Measurements from ENCODE around the gene IMP4. TPM values are rescaled to one million over a fixed set of nuclear protein-coding genes. Genes with fewer than 3 reads are reported as not detected.
A peak's percentile ranks its signal among the peaks of the same experiment; 100 is the strongest.

IMP4 gene
- total RNA-seq, 1 donor from 2014 or later = 88.7 TPM

DNA sequence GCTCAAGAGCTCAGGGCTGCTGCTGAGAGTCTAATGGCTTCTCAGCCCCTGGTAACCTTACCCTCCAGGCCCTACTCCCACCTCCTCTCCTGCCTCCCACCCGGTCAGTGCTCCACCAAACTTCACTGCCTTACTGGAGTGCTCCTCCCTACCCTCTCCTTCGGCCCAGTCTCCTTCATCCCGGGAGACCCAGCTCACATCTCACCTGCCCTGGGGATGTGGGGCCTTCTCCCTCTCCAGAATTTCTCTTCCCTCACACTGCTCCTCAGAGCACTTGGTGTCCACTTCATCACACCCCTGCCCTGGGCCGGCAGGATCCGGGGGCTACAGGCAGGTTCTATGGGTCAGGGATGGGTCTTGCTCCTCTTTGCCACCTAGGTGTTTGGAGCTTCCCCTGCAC, 34.8 kb downstream of the IMP4 start:
- DNase-seq (ENCODE audit: low read depth in 2 of 2) = no peak

DNA sequence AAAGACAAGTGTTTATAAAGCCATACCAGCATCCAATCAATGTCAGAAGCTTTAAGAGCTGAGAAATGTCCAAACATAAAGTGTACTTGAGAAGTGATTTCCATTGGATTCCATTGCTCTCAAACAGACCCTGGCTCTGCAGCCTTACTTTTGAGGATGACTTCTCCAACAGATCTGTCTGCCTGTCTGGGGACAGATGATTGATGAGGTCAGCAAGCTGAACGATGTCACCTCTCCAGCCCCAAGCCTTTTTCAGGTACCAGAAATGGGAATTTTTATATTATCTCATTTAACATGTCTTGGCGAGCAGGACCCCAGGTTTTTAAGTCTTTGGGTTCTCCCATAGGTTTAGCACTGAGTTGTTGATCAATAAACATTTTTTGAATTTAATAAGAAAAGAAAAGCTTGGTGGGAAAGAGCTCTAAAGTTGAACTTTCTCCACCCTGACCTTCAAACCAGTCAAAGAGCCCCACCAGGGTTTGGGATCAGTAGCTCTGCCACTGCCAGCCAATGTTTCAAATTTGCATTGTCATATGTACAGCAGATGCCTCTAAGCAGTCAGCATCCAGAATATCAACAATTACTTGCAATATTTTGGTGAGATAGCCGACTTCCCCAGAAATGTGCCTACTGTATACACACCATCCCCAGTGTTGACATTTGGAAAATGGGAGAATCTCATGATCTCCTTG, 35.7 kb downstream of the IMP4 start:
- DNase-seq (ENCODE audit: low read depth in 2 of 2) = no peak

DNA sequence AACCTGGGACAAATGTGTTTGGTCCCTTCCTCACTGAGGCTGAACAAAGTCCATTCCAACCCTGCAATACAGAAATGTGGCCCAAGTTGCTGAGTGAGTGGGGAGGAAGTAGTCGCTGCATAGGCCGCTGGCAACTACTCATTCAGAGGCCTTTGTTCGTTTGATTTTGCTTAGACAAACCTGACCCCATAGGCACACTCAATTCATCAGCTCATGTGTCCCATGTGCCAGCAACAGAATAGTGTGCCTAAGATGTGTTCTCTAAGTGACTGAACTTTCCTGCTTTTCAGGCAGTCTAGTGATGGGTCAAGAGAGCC, 36.2 kb downstream of the IMP4 start:
- no peak for DNase-seq (ENCODE audit: low read depth in 2 of 2)

DNA sequence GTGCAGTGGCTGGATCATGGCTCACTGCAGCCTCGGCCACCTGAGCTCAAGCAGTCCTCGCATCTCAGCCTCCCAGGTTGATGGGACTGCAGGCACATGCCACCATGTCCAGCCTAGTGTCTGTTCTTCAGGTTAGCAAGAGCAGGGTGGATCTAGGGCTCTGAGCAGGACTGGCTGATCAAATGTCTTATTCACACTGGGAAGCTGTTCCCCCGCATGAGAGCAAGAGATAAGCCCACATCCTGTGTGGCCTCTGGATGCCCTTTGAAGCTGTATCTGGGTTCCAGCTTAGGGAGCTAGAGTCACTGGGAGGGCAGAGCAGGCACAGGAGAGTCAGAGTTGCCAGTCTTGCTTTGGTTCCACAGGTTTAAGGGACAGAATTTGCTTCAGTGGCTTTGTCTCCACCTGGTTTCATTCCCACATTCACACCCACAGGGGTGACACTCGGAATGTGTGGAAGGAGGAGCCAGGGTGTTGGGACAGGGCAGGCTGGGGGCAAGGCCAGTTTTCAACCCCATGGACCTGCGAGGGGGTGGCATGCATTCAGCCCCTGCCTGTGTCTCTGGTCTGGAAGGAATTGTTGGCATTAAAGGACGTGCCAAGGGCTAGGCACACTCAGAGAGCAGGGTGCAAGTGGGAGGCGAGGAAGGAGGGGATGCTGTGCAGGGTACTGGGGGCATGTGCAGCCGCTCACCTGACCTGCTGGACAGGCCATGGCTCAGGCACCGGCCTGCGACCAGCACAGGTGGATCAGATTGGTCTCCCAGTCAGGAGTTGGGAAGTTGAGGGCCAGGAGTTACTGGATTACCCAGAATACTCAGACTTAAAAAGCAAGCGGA, 37.6 kb downstream of the IMP4 start:
- no peak for DNase-seq (ENCODE audit: low read depth in 2 of 2)

GRCh38 chr2:130381145-130381544, 38.4 kb downstream of the IMP4 start:
- no peak for DNase-seq (ENCODE audit: low read depth in 2 of 2)

GRCh38 chr2:130381619-130382018, 38.9 kb downstream of the IMP4 start:
- no peak for DNase-seq (ENCODE audit: low read depth in 2 of 2)

GRCh38 chr2:130382313-130382917, 39.7 kb downstream of the IMP4 start:
- no peak for DNase-seq (ENCODE audit: low read depth in 2 of 2)

GRCh38 chr2:130385709-130386108, 43.0 kb downstream of the IMP4 start:
- no peak for DNase-seq (ENCODE audit: low read depth in 2 of 2)

DNA sequence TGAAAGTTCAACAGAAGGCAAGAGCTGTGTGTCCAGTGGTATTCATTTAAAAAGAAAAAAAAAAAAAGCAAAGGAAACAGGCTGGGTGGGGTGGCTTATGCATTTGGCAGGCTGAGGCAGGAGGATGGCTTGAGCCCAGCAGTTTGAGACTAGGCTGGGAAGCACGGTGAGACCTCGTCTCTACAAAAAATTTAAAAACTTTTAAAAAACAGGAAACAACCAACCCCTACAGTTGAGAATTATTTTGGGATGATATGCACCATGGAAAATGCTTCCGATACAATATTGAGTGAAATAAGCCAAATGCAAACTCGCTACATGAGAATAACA, 44.3 kb downstream of the IMP4 start:
- DNase-seq (ENCODE audit: low read depth in 2 of 2) = peak in 1 of 2 donors; percentile 51

- DNase-seq (ENCODE audit: low read depth in 2 of 2) = no peak
Measured at GRCh38 chr2:130387804-130388203, 45.1 kb downstream of the IMP4 start.

DNA sequence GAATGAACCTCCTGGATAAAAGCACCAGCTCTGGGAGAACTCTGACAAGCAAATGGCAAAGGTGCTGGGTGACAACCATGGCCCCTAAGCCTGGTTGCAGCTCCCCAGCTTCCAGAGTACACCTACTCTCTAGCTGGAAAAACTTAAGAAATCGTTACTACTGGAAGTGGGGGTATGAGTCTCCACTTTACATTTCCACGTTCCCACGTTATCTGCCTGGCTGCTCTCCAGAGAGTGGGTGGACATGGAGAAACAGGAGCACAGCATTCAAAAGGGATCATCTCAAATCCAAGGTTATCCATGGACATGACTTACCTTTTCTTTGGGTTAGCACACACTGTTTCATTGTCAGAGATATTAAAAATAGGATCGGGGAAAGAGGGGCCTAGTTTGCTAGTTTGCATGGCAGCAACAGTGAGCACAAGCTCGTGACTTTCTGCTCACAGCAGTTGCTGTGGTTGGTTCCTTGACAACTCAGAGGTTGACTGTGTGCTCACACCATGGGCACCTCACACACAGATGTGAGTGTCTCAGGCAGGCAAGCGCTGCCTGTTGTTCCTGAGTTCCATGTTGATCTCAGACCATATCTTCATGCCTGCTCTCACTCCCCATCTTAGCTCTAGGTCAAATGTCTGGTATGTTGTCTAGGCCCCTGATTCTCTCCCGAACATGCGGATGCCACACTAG, 45.7 kb downstream of the IMP4 start:
- no peak for DNase-seq (ENCODE audit: low read depth in 2 of 2)

GRCh38 chr2:130389358-130389757, 46.7 kb downstream of the IMP4 start:
- no peak for DNase-seq (ENCODE audit: low read depth in 2 of 2)

- no peak for DNase-seq (ENCODE audit: low read depth in 2 of 2)
Measured at GRCh38 chr2:130389783-130390182, 47.1 kb downstream of the IMP4 start.

- DNase-seq (ENCODE audit: low read depth in 2 of 2) = no peak
Measured at GRCh38 chr2:130390460-130391057, 47.9 kb downstream of the IMP4 start.

- DNase-seq (ENCODE audit: low read depth in 2 of 2) = peak; percentile 74 to 86
Measured at GRCh38 chr2:130391058-130391871, 48.6 kb downstream of the IMP4 start.

DNA sequence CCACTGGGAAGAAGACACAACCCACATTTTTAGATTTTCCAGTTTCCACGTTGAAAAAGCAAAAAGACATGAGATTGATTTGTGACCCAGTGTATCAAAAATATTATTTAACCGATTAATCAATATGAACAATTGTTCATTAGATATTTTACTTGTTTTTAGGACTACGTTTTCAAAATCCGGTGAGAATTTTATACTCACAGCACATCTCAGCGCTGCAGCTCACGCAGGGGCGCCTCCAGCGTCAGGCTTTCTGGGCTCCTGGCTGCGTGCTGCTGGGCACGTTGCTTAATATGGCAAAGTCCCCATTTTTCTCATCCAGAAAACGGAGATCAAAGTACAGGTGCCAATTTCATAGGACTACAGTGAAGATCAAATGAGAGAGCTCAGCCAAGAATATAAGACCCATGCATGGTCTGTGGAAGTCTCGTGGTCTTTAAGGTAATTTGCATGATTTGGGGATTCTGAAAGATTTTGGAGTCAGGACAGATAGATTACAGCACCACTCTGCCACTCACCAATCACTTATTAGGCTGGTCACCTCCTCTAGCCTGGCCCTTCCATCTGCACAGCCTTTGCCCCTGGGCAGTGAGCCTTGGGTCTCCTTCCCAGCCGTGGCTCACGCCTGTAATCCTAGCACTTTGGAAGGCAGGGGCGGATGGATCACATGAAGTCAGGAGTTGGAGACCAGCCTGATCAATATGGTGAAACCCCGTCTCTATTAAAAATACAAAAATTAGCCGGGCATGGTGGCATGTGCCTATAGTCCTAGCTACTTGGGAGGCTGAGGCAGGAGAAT, 49.4 kb downstream of the IMP4 start:
- peak; percentile 32 to 47 for DNase-seq (ENCODE audit: low read depth in 2 of 2)

DNA sequence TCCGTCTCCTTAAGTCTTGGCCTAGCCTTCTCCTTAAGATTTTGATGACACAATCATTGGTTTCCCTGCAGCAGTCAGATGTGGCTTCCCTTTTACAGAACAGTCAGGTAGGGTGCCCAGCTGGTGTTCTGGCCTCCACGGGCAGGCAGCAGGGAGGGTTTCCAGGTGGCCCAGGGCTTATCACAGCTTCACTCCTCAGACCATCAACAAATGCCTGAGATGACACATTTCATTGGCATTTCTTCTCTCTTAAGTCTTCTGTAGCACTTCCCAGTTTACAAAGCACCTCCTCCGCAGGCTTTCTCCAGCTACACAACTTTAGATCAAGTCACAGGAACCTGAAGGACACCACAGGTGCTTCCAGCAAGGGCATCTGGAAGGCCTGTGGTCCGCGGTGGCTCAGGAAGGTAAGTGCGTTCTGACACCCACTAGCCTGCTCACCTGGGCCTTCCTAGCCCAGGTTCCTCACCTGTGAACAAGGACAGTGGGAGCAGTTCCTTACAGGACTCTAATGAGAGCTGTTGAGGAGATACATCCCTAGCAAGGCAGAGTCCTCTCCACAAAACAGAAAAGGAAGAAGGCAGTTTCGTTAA, 50.7 kb downstream of the IMP4 start:
- no peak for DNase-seq (ENCODE audit: low read depth in 2 of 2)

Measured in lung microvascular endothelial cell (primary cell).